GM23338 (cell line): Measurements from ENCODE around the gene FXYD6. TPM values are rescaled to one million over a fixed set of nuclear protein-coding genes. Genes with fewer than 3 reads are reported as not detected.

Experiments
- ATAC-seq: fragments of 200-7000 bp; cut with Tn5 transposase; 3 replicates; pipeline ENCODE4 v1.9.1; 2020
- DNase-seq: peaks from one replicate; pipeline ENCODE4 v3.0.0-alpha.2; 2015; ENCODE audit warnings: low spot score
- H2AFZ ChIP-seq: fragments of 200-600 bp; sonication (generic); 2 replicates; pipeline ENCODE4 v1.8.0; 2016; ENCODE audit warnings: antibody characterized with exemption, mild to moderate bottlenecking, moderate library complexity
- H3F3A ChIP-seq: fragments of 200-600 bp; sonication (generic); replicated peaks from 2 replicates; pipeline ENCODE4 v1.8.0; 2017; ENCODE audit warnings: antibody characterized with exemption, mixed run types, low read depth
- H3K27ac ChIP-seq: fragments of 200-600 bp; sonication (generic); 2 replicates; pipeline ENCODE4 v1.6.1; 2016; ENCODE audit warnings: low read depth
- H3K27me3 ChIP-seq: fragments of 200-600 bp; sonication (generic); 2 replicates; pipeline ENCODE4 v1.8.0; 2016; ENCODE audit warnings: mild to moderate bottlenecking, mixed run types, moderate library complexity; ENCODE audit not compliant: insufficient read depth
- H3K36me3 ChIP-seq: fragments of 200-600 bp; sonication (generic); 2 replicates; pipeline ENCODE4 v1.8.0; 2016; ENCODE audit warnings: mild to moderate bottlenecking; ENCODE audit not compliant: insufficient read depth
- H3K4me1 ChIP-seq: fragments of 200-600 bp; sonication (generic); 2 replicates; pipeline ENCODE4 v1.8.0; 2016; ENCODE audit warnings: mild to moderate bottlenecking, moderate library complexity; ENCODE audit not compliant: insufficient read depth
- H3K4me2 ChIP-seq: fragments of 200-600 bp; sonication (generic); 2 replicates; pipeline ENCODE4 v1.7.1; 2017; ENCODE audit warnings: mixed run types
- H3K4me3 ChIP-seq: fragments of 200-600 bp; sonication (generic); 2 replicates; pipeline ENCODE4 v1.6.1; 2016; ENCODE audit warnings: mixed run types
- H3K79me2 ChIP-seq: fragments of 200-600 bp; sonication (generic); replicated peaks from 2 replicates; pipeline ENCODE4 v1.8.0; 2017; ENCODE audit warnings: mild to moderate bottlenecking; ENCODE audit not compliant: insufficient read depth
- H3K9me2 ChIP-seq: fragments of 200-600 bp; sonication (generic); 2 replicates; pipeline ENCODE4 v1.8.0; 2017; ENCODE audit not compliant: insufficient read depth
- H4K20me1 ChIP-seq: fragments of 200-600 bp; sonication (generic); replicated peaks from 2 replicates; pipeline ENCODE4 v1.8.0; 2017; ENCODE audit warnings: mild to moderate bottlenecking; ENCODE audit not compliant: insufficient read depth
- H3K27ac Mint-ChIP-seq: 2 replicates; pipeline ENCODE4 v1.8.0; 2020; ENCODE audit warnings: inconsistent platforms, mild to moderate bottlenecking, moderate library complexity, mixed read lengths
- H3K27me3 Mint-ChIP-seq: 3 replicates; pipeline ENCODE4 v1.8.0; 2022; ENCODE audit warnings: low read depth, mild to moderate bottlenecking, moderate library complexity, mixed read lengths, inconsistent platforms; ENCODE audit not compliant: insufficient read depth, poor library complexity
- H3K36me3 Mint-ChIP-seq: 3 replicates; pipeline ENCODE4 v1.8.0; 2021; ENCODE audit warnings: low read depth, mild to moderate bottlenecking, inconsistent platforms, moderate library complexity, mixed read lengths
- H3K4me1 Mint-ChIP-seq: 3 replicates; pipeline ENCODE4 v1.8.0; 2020; ENCODE audit warnings: mild to moderate bottlenecking, inconsistent platforms, mixed read lengths
- H3K4me3 Mint-ChIP-seq: 3 replicates; pipeline ENCODE4 v1.8.0; 2021; ENCODE audit warnings: moderate library complexity, mild to moderate bottlenecking, inconsistent platforms, mixed read lengths
- H3K9me3 Mint-ChIP-seq: 3 replicates; pipeline ENCODE4 v1.8.0; 2020; ENCODE audit warnings: moderate library complexity, mild to moderate bottlenecking, inconsistent platforms, mixed read lengths
- CTCF ChIP-seq, 2 experiments: fragments of 200-600 bp in 1 of 2; sonication (generic) in 1 of 2; conservative IDR thresholded peaks; 2 replicates each; pipeline versions ENCODE4 v1.5.1 to v1.6.1; 2016 to 2017; ENCODE audit warnings: antibody characterized with exemption in 2 of 2, low read depth in 2 of 2, mild to moderate bottlenecking in 2 of 2, moderate library complexity in 1 of 2
- NANOG ChIP-seq: IDR thresholded peaks from 2 replicates; pipeline ENCODE4 v1.6.1; 2016; ENCODE audit warnings: antibody characterized with exemption, borderline replicate concordance
- ZNF114 ChIP-seq: fragments of 250-450 bp; sonication (Bioruptor Pico); IDR thresholded peaks from 2 replicates; pipeline ENCODE4 v1.5.0; 2020; ENCODE audit warnings: mild to moderate bottlenecking, moderate library complexity
- polyA plus RNA-seq: library from polyadenylated mRNA; unstranded; fragments of >200 nt; fragmentation: Nextera tagmentation; extraction: Ambion mirVana; gene quantifications from 2 replicates; pipeline ENCODE4 v1.2.1, GENCODE V29; 2016
- total RNA-seq: library from RNA; depleted of rRNA; stranded (reverse); fragments of >200 nt; shearing (Covaris generic); gene quantifications from 2 replicates; pipeline ENCODE4 v1.2.3, GENCODE V29; 2014
- TF ChIP-seq, protein P1 (sequence below): fragments of 250-450 bp; sonication (Bioruptor Pico); IDR thresholded peaks from 2 replicates; pipeline ENCODE4 v1.5.0; 2020; ENCODE audit warnings: mild to moderate bottlenecking, moderate library complexity

FXYD6 gene
- total and polyA plus RNA-seq, 2 experiments from 2014 or later = 26.2 to 30.7 TPM

- H3K4me2 ChIP-seq = peak overlapping the region; percentile 76
- H3K4me3 ChIP-seq = peak overlapping the region; percentile 44
- no peak overlapping the region for H3K27ac ChIP-seq
- Mint-ChIP-seq H3K4me1 (peaks cover 54% of the 10 kb centered on the region), H3K9me3 (no peaks in the 10 kb centered on the region), H3K27ac (no peak overlapping the region; the same call in 1 of the 2 replicates), H3K27me3 (peaks cover 14% of the 10 kb centered on the region), H3K36me3 (no peaks in the 10 kb centered on the region), H3K4me3 (peak overlapping the region; percentile 70)
- no peaks in the 10 kb centered on the region for H3K27me3 ChIP-seq
- TF ChIP-seq ZNF114 (CRISPR knock-in tag) (no peak), CTCF (conservative IDR thresholded peaks at IDR 0.05; ENCODE audit: low read depth in 2 of 2) (peak; percentile 95 to 98), NANOG (no peak)
- TF ChIP-seq, protein P1, sequence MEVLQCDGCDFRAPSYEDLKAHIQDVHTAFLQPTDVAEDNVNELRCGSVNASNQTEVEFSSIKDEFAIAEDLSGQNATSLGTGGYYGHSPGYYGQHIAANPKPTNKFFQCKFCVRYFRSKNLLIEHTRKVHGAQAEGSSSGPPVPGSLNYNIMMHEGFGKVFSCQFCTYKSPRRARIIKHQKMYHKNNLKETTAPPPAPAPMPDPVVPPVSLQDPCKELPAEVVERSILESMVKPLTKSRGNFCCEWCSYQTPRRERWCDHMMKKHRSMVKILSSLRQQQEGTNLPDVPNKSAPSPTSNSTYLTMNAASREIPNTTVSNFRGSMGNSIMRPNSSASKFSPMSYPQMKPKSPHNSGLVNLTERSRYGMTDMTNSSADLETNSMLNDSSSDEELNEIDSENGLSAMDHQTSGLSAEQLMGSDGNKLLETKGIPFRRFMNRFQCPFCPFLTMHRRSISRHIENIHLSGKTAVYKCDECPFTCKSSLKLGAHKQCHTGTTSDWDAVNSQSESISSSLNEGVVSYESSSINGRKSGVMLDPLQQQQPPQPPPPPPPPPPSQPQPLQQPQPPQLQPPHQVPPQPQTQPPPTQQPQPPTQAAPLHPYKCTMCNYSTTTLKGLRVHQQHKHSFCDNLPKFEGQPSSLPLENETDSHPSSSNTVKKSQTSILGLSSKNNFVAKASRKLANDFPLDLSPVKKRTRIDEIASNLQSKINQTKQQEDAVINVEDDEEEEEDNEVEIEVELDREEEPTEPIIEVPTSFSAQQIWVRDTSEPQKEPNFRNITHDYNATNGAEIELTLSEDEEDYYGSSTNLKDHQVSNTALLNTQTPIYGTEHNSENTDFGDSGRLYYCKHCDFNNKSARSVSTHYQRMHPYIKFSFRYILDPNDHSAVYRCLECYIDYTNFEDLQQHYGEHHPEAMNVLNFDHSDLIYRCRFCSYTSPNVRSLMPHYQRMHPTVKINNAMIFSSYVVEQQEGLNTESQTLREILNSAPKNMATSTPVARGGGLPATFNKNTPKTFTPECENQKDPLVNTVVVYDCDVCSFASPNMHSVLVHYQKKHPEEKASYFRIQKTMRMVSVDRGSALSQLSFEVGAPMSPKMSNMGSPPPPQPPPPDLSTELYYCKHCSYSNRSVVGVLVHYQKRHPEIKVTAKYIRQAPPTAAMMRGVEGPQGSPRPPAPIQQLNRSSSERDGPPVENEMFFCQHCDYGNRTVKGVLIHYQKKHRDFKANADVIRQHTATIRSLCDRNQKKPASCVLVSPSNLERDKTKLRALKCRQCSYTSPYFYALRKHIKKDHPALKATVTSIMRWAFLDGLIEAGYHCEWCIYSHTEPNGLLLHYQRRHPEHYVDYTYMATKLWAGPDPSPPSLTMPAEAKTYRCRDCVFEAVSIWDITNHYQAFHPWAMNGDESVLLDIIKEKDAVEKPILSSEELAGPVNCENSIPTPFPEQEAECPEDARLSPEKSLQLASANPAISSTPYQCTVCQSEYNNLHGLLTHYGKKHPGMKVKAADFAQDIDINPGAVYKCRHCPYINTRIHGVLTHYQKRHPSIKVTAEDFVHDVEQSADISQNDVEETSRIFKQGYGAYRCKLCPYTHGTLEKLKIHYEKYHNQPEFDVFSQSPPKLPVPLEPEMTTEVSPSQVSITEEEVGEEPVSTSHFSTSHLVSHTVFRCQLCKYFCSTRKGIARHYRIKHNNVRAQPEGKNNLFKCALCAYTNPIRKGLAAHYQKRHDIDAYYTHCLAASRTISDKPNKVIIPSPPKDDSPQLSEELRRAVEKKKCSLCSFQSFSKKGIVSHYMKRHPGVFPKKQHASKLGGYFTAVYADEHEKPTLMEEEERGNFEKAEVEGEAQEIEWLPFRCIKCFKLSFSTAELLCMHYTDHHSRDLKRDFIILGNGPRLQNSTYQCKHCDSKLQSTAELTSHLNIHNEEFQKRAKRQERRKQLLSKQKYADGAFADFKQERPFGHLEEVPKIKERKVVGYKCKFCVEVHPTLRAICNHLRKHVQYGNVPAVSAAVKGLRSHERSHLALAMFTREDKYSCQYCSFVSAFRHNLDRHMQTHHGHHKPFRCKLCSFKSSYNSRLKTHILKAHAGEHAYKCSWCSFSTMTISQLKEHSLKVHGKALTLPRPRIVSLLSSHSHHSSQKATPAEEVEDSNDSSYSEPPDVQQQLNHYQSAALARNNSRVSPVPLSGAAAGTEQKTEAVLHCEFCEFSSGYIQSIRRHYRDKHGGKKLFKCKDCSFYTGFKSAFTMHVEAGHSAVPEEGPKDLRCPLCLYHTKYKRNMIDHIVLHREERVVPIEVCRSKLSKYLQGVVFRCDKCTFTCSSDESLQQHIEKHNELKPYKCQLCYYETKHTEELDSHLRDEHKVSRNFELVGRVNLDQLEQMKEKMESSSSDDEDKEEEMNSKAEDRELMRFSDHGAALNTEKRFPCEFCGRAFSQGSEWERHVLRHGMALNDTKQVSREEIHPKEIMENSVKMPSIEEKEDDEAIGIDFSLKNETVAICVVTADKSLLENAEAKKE (CRISPR knock-in tag) = no peak
- no peaks in the 10 kb centered on the region for H3K36me3 ChIP-seq
- ATAC-seq = peak; percentile 31
- H3F3A ChIP-seq = no peaks in the 10 kb centered on the region
- no peaks in the 10 kb centered on the region; the same call in 1 of the 2 replicates for H4K20me1 ChIP-seq
- peaks cover 13% of the 10 kb centered on the region; the same call in 1 of the 2 replicates for H3K4me1 ChIP-seq
- peak overlapping the region; percentile 86 for H2AFZ ChIP-seq
- H3K9me2 ChIP-seq = no peaks in the 10 kb centered on the region
- peak; percentile 88 for DNase-seq
- no peaks in the 10 kb centered on the region for H3K79me2 ChIP-seq
Observed at GRCh38 chr11:117817368-117818040, 59.0 kb downstream of the FXYD6 start.
